K562 (cell line): ENCODE measurements around the gene PET100. TPM values are rescaled to one million over a fixed set of nuclear protein-coding genes. Genes with fewer than 3 reads are reported as not detected.

ENCODE experiments used
- ELF1 ChIP-seq: fragments of 200-800 bp; sonication (Bioruptor generic); IDR thresholded peaks from 2 replicates; pipeline ENCODE4 v1.6.1; 2016; ENCODE audit warnings: missing genetic modification characterization, missing compliant biosample characterization
- GABPA ChIP-seq: fragments of 200-800 bp; sonication (Bioruptor generic); conservative IDR thresholded peaks from 2 replicates; pipeline ENCODE4 v1.6.1; 2016; ENCODE audit warnings: low read depth, missing genetic modification characterization, missing compliant biosample characterization
- IRF9 ChIP-seq: fragments of 450-650 bp; IDR thresholded peaks from 2 replicates; pipeline ENCODE4 v1.6.1; 2016; ENCODE audit warnings: missing biosample characterization, missing genetic modification characterization
- MAZ ChIP-seq, 2 experiments: fragments of 450-650 bp in 1 of 2; sonication (generic) in 1 of 2; formaldehyde crosslinking; IDR thresholded peaks in 1 of 2; conservative IDR thresholded peaks in 1 of 2; 2 replicates each; pipeline versions ENCODE4 v1.4.0 to v1.5.0; 2020; ENCODE audit warnings: mild to moderate bottlenecking in 1 of 2, missing genetic modification reagents in 1 of 2
- MCM2 ChIP-seq: fragments of 450-650 bp; IDR thresholded peaks from 2 replicates; pipeline ENCODE4 v1.6.1; 2017; ENCODE audit warnings: low read depth, mild to moderate bottlenecking
- NFIX ChIP-seq: fragments of 250-450 bp; sonication (Bioruptor Pico); IDR thresholded peaks from 2 replicates; pipeline ENCODE4 v1.4.0; 2020; ENCODE audit warnings: low read depth, mild to moderate bottlenecking, moderate library complexity
- SMARCC2 ChIP-seq: fragments of 450-650 bp; IDR thresholded peaks from 2 replicates; pipeline ENCODE4 v1.6.1; 2017; ENCODE audit warnings: antibody characterized with exemption, moderate library complexity, mild to moderate bottlenecking, low read depth
- TAF9B ChIP-seq: fragments of 450-650 bp; IDR thresholded peaks from 2 replicates; pipeline ENCODE4 v1.6.1; 2018; ENCODE audit warnings: mild to moderate bottlenecking; ENCODE audit not compliant: partially characterized antibody
- TCF7 ChIP-seq: sonication (generic); IDR thresholded peaks from 2 replicates; pipeline ENCODE4 v1.6.1; 2016; ENCODE audit warnings: antibody characterized with exemption, borderline replicate concordance
- THRB ChIP-seq: fragments of 450-650 bp; formaldehyde crosslinking; conservative IDR thresholded peaks from 2 replicates; pipeline ENCODE4 v1.4.0; 2022; ENCODE audit warnings: mild to moderate bottlenecking, missing genetic modification characterization
- polyA plus RNA-seq, 8 experiments: library from polyadenylated mRNA; depleted of rRNA in 4 of 8; stranded (reverse) in 5 of 8; unstranded in 3 of 8; fragments of >200 nt; fragmentation: Nextera tagmentation in 2 of 8; fragmentation: Illumina TruSeq in 1 of 8; extraction: Ambion mirVana in 2 of 8; extraction: Trizol in 1 of 8; gene quantifications; 2 replicates each; pipeline versions ENCODE4 v1.2.1 to v1.2.3, GENCODE V29; 2011 to 2014; ENCODE audit warnings: inconsistent platforms in 1 of 8, missing spikeins in 1 of 8
- total RNA-seq, 7 experiments: library from RNA; depleted of rRNA in 6 of 7; stranded (reverse); fragments of >200 nt in 6 of 7; fragmentation: Illumina TruSeq in 2 of 7; extraction: Trizol in 2 of 7; gene quantifications; 2 replicates each; pipeline versions ENCODE4 v1.2.1 to v1.2.3, GENCODE V29; 2011 to 2021; ENCODE audit warnings: low replicate concordance in 1 of 7

The PET100 gene
- total and polyA plus RNA-seq, 9 of the 15 experiments (the other 6 are each of a cell fraction or from before 2014, with no cell fraction given): 62.3 to 351 (median 98.3) TPM

GRCh38 chr19:7676854-7677253 is 47.3 kb downstream of the PET100 start, which contains the start of gene MCEMP1 (continued):
- no peak for TF ChIP-seq MCM2
- TF ChIP-seq MAZ (CRISPR knock-in tag; conservative IDR thresholded peaks at IDR 0.05 in 1 of 2, IDR thresholded peaks at IDR 0.05 in 1 of 2): peak in 1 of 2 experiments; percentile 57; a peak in 2 of 4 replicates
- no peak for TF ChIP-seq SMARCC2
- peak; percentile 55; the same call in 1 of the 2 replicates for TF ChIP-seq GABPA (tag)
- TF ChIP-seq ELF1: 0 out of 2 replicates have a peak, but pooled peaks have one; percentile 52
- no peak for TF ChIP-seq TAF9B
- no peak for TF ChIP-seq THRB
- TF ChIP-seq TCF7: no peak
- no peak for TF ChIP-seq IRF9 (tag)
- TF ChIP-seq NFIX (CRISPR knock-in tag): no peak
- TF ChIP-seq, all 486 proteins: peak for 6
